D721Med (cell line): Measurements from ENCODE around the gene LDLRAD3.

Source experiments
- DNase-seq: peaks from one replicate; pipeline ENCODE4 v3.0.0; 2011; ENCODE audit warnings: low spot score; ENCODE audit not compliant: insufficient read length
- FAIRE-seq: peaks from 2 replicates; lab custom pipeline; 2011; peaks lifted over from hg19 to GRCh38; lab: Jason Lieb, UNC
- CTCF ChIP-seq: IDR thresholded peaks from 2 replicates; pipeline ENCODE4 v1.5.1; 2012; ENCODE audit warnings: mild to moderate bottlenecking, control low read depth; ENCODE audit not compliant: insufficient read depth; ENCODE audit errors: missing control alignments

Gene LDLRAD3

GRCh38 chr11:36091256-36091811, 147.5 kb downstream of the LDLRAD3 start:
- FAIRE-seq (no peak), DNase-seq (no peak)
- TF ChIP-seq CTCF: no peak

GRCh38 chr11:36092314-36093030, 148.6 kb downstream of the LDLRAD3 start:
- DNase-seq: no peak
- no peak for FAIRE-seq
- no peak for TF ChIP-seq CTCF

GRCh38 chr11:36093548-36093947, 149.7 kb downstream of the LDLRAD3 start:
- no peak for TF ChIP-seq CTCF
- FAIRE-seq (no peak), DNase-seq (no peak)

DNA sequence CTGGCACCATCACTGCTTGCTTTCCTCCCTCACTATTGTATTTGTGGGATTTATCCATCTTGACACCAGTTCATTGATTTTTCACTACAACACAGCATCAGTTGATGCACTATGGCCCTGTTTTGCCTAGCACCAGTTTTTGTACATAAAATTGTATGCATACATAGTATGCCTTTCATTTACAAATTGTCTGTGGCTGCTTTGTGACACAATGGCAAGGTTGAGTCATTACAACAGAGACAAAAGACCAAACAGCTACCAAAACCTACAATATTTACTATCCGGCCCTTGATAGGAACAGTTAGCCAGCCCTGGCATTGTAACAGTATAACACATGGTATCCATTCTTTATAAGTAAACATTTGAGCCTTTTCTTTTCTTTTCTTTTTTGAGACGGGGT, 150.3 kb downstream of the LDLRAD3 start:
- no peak for TF ChIP-seq CTCF
- FAIRE-seq: no peak
- no peak for DNase-seq

GRCh38 chr11:36095716-36096115, 151.9 kb downstream of the LDLRAD3 start:
- no peak for TF ChIP-seq CTCF

GRCh38 chr11:36097219-36097650, 153.4 kb downstream of the LDLRAD3 start:
- FAIRE-seq (no peak), DNase-seq (no peak)

More at GRCh38 chr11:36095716-36096115, 151.9 kb downstream of the LDLRAD3 start:
- FAIRE-seq (no peak), DNase-seq (no peak)

More at GRCh38 chr11:36097219-36097650, 153.4 kb downstream of the LDLRAD3 start:
- TF ChIP-seq CTCF: no peak
